DMS114 treated with DMSO at 0.1 percent for 48 hours (cell line): ENCODE results near the gene RAB20.

ENCODE experiments used
- DNase-seq: peaks from one replicate; lab custom pipeline; 2025; ENCODE audit not compliant: unreplicated experiment; lab: John Stamatoyannopoulos, UW

Gene RAB20

GRCh38 chr13:110531100-110531499, 30.4 kb downstream of the RAB20 start:
- no peak for DNase-seq

GRCh38 chr13:110529522-110530311, 31.8 kb downstream of the RAB20 start:
- DNase-seq = no peak

- no peak for DNase-seq
Observed at GRCh38 chr13:110528911-110529310, 32.6 kb downstream of the RAB20 start.

- DNase-seq = no peak
Observed at GRCh38 chr13:110528371-110528770, 33.2 kb downstream of the RAB20 start.

GRCh38 chr13:110525328-110526319, 35.9 kb downstream of the RAB20 start:
- DNase-seq = no peak

GRCh38 chr13:110524541-110525257, 36.8 kb downstream of the RAB20 start:
- DNase-seq = no peak

- no peak for DNase-seq
Observed at GRCh38 chr13:110523838-110524540, 37.5 kb downstream of the RAB20 start.

GRCh38 chr13:110523180-110523579, 38.3 kb downstream of the RAB20 start:
- no peak for DNase-seq

- DNase-seq = no peak
Observed at GRCh38 chr13:110522721-110523120, 38.8 kb downstream of the RAB20 start.

GRCh38 chr13:110521946-110522345, 39.6 kb downstream of the RAB20 start:
- no peak for DNase-seq

- no peak for DNase-seq
Observed at GRCh38 chr13:110521296-110521680, 40.2 kb downstream of the RAB20 start.

GRCh38 chr13:110520431-110521295, 40.9 kb downstream of the RAB20 start:
- DNase-seq = no peak

- DNase-seq = no peak
Observed at GRCh38 chr13:110519506-110519905, 42.0 kb downstream of the RAB20 start.

- no peak for DNase-seq
Observed at GRCh38 chr13:110519046-110519445, 42.5 kb downstream of the RAB20 start.

GRCh38 chr13:110518571-110518970, 43.0 kb downstream of the RAB20 start:
- DNase-seq = no peak

- DNase-seq = no peak
Observed at GRCh38 chr13:110518226-110518525, 43.3 kb downstream of the RAB20 start.

- no peak for DNase-seq
Observed at GRCh38 chr13:110517505-110518225, 43.9 kb downstream of the RAB20 start.

GRCh38 chr13:110516500-110516899, 45.0 kb downstream of the RAB20 start:
- DNase-seq = no peak

GRCh38 chr13:110512198-110512740, 49.3 kb downstream of the RAB20 start:
- DNase-seq = no peak
